Right lobe of liver (tissue), 6 donors: ENCODE results near the gene MYO9A. TPM values are rescaled to one million over a fixed set of nuclear protein-coding genes. Genes with fewer than 3 reads are reported as not detected.
"Not testable (repeated sequence)": the region's sequence is repeated elsewhere in the genome, so short reads cannot be mapped to it uniquely, and the experiment has no call there.

Source experiments
- ATAC-seq, 4 donors: fragments of 200-7000 bp; cut with Tn5 transposase; one replicate each; pipeline ENCODE4 v1.9.1; 2020; ENCODE audit warnings: mild to moderate bottlenecking in 4 of 4, moderate library complexity in 4 of 4
- DNase-seq, 3 donors: peaks; one replicate each; pipeline ENCODE4 v3.0.0-alpha.2; 2020
- H3K27ac ChIP-seq, 3 donors: fragments of 200-600 bp; one replicate each; pipeline ENCODE4 v1.8.0; 2022
- H3K27me3 ChIP-seq, 2 donors: fragments of 200-600 bp; one replicate each; pipeline ENCODE4 v1.8.0; 2022
- H3K36me3 ChIP-seq, 4 donors: fragments of 200-600 bp; sonication (generic) in 1 of 4; one replicate each; pipeline versions ENCODE4 v1.5.1 to v1.8.0; 2017 to 2022; ENCODE audit warnings: control low read depth in 1 of 4
- H3K4me1 ChIP-seq, 4 donors: fragments of 200-600 bp; sonication (generic) in 1 of 4; one replicate each; pipeline versions ENCODE4 v1.5.1 to v1.8.0; 2017 to 2022; ENCODE audit warnings: control low read depth in 1 of 4
- H3K4me3 ChIP-seq, 3 donors: fragments of 200-600 bp; one replicate each; pipeline ENCODE4 v1.8.0; 2022
- H3K9me3 ChIP-seq, 4 donors: fragments of 200-600 bp; sonication (generic) in 1 of 4; one replicate each; pipeline versions ENCODE4 v1.5.1 to v1.8.0; 2017 to 2022; ENCODE audit warnings: control low read depth in 1 of 4
- POLR2A ChIP-seq: fragments of 450-650 bp; IDR thresholded peaks from one replicate; pipeline ENCODE4 v1.6.1; 2017; ENCODE audit warnings: antibody characterized with exemption, mild to moderate bottlenecking
- WGBS: methylation state at CpG from one replicate; pipeline ENCODE4 v1.1.6; 2018; ENCODE audit warnings: low coverage, low lambda C conversion rate; ENCODE audit not compliant: insufficient coverage; ENCODE audit errors: missing lambda C conversion rate; 5-methylcytosine and 5-hydroxymethylcytosine counted together
- intact Hi-C, 2 donors: fragments of 100-400 bp; cut with DNase I; formaldehyde crosslinking; loops; one replicate each; pipeline versions ENCODE4 v1.11.2 to v1.14.1; 2022
- total RNA-seq, 6 experiments: library from RNA; depleted of rRNA in 2 of 6; stranded (reverse); fragments of >200 nt in 2 of 6; fragmentation: NEBNext Ultra II Directional in 3 of 6; extraction: Animal tissue kit (Norgen Biotek cat#: 25700) in 3 of 6; gene quantifications; one replicate each; pipeline versions ENCODE4 v1.1.0 to v1.2.4, GENCODE V29; 2016 to 2023
- TF ChIP-seq, protein P1 (sequence below), 4 donors: fragments of 200-600 bp in 3 of 4; fragments of 450-650 bp in 1 of 4; IDR thresholded peaks; one replicate each; pipeline versions ENCODE4 v1.5.1 to v1.8.0; 2016 to 2022; ENCODE audit warnings: antibody characterized with exemption in 4 of 4, mild to moderate bottlenecking in 2 of 4
- donor health status: DM: no; HTN: yes; CAD: no.
- donor health status: DM: no; HTN: no; CAD: no.
- donor health status: DM: no; HTN: no; CAD: no.
- donor health status: DM: no; HTN: yes; CAD: no.
- donor health status: DM: no; HTN: yes; CAD: no.

Gene MYO9A
- total RNA-seq, 6 experiments from 2014 or later, result 5.6 to 10.4 (median 8.5) TPM

DNA sequence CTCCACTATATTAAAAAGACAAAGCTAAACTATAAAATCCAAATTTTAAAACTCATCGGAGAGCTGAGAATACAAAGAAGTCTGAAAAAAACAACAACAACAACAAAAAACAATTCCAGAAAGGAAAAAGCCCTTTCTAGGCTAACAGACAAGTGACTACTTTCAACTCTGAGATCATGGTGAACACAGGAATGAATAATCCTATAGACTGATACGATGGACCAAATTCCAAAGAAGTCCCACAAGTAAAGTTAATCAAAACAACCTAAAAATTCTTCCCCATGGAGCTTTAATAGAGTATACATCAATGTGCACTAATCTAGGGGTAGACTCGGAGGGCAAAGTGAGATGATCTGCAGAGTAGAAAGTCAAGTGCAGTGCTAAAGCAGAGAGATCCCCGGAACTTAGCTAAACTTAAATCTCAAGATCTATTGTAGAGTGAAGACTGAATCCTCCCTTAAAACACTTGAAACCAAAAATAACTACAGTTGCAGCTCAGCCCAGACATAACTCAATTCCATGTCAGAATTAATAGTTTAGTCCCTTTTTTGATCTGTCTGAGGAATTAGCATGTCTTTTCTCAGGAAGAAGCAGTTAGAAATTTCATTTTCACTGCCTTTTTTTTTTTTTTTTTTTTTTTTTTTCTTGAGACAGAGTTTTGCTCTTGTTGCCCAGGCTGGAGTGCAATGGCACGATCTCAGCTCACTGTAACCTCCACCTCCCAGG is 43.5 kb downstream of the MYO9A start:
- 86% methylated on average over 5 of the region's 5 CpGs for WGBS
- no peaks in the 10 kb centered on the region for H3K27me3 ChIP-seq
- no peak for TF ChIP-seq POLR2A
- TF ChIP-seq, protein P1, sequence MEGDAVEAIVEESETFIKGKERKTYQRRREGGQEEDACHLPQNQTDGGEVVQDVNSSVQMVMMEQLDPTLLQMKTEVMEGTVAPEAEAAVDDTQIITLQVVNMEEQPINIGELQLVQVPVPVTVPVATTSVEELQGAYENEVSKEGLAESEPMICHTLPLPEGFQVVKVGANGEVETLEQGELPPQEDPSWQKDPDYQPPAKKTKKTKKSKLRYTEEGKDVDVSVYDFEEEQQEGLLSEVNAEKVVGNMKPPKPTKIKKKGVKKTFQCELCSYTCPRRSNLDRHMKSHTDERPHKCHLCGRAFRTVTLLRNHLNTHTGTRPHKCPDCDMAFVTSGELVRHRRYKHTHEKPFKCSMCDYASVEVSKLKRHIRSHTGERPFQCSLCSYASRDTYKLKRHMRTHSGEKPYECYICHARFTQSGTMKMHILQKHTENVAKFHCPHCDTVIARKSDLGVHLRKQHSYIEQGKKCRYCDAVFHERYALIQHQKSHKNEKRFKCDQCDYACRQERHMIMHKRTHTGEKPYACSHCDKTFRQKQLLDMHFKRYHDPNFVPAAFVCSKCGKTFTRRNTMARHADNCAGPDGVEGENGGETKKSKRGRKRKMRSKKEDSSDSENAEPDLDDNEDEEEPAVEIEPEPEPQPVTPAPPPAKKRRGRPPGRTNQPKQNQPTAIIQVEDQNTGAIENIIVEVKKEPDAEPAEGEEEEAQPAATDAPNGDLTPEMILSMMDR (IDR thresholded peaks at IDR 0.05), result no peak
- ATAC-seq (no peak), DNase-seq (no peak)
- no peak overlapping the region for H3K4me3 ChIP-seq
- no peak overlapping the region for H3K27ac ChIP-seq
- H3K4me1 ChIP-seq, result no peaks in the 10 kb centered on the region
- no peaks in the 10 kb centered on the region for H3K9me3 ChIP-seq
- intact Hi-C loops, result no loop called here
- H3K36me3 ChIP-seq, result no peaks in the 10 kb centered on the region

DNA sequence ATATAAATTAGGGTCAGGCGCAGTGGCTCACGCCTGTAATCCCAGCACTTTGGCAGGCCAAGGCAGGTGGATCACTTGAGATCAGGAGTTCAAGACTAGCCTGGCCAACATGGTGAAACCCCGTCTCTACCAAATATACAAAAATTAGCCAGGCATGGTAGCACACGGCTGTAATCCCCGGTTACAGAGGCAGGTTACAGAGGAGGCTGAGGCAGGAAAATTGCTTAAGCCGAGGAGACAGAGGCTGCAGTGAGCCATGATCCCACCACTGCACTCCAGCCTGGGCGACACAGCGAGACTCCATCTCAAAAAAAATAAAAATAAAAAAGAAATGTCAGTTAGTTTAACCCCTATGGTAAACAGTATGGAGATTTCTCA is 46.5 kb downstream of the MYO9A start:
- H3K9me3 ChIP-seq, DNase-seq, ATAC-seq, intact Hi-C loops, H3K27ac ChIP-seq, H3K36me3 ChIP-seq, H3K27me3 ChIP-seq, H3K4me3 ChIP-seq, H3K4me1 ChIP-seq: not testable (repeated sequence)
- WGBS, result 87% methylated on average over 5 of the region's 8 CpGs

DNA sequence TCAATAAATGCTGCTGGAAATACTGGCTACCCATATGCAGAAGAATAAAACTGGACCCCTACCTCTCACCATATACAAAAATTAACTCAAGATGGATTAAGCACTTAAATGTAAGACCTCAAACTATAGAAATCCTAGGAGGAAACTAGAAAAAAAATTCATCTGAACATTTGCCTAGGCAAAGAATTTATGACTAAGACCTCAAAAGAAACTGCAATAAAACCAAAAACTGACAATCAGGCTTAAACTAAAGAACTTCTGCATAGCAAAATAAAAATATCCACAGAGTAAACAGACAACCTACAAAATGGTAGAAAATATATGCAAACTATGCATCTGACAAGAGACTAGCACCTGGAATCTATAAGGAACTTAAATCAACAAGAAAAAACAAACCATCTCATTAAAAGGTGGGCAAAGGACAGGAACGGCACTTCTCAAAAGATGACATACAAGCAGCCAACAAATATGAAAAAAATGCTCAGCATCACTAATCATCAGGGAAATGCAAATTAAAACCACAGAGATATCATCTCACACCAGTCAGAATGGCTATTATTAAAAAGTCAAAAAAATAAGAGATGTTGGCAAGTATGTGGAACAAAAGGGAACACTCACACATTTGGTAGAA is 47.0 kb downstream of the MYO9A start:
- ATAC-seq (no peak), DNase-seq (no peak)
- no peaks in the 10 kb centered on the region for H3K27me3 ChIP-seq
- no peaks in the 10 kb centered on the region for H3K9me3 ChIP-seq
- H3K4me3 ChIP-seq, result no peak overlapping the region
- no peak overlapping the region for H3K27ac ChIP-seq
- no peak for TF ChIP-seq POLR2A
- TF ChIP-seq, protein P1 (IDR thresholded peaks at IDR 0.05), result no peak
- 88% methylated on average over 1 of the region's 1 CpG for WGBS
- H3K4me1 ChIP-seq, result no peaks in the 10 kb centered on the region
- intact Hi-C loops, result no loop called here
- no peaks in the 10 kb centered on the region for H3K36me3 ChIP-seq

DNA sequence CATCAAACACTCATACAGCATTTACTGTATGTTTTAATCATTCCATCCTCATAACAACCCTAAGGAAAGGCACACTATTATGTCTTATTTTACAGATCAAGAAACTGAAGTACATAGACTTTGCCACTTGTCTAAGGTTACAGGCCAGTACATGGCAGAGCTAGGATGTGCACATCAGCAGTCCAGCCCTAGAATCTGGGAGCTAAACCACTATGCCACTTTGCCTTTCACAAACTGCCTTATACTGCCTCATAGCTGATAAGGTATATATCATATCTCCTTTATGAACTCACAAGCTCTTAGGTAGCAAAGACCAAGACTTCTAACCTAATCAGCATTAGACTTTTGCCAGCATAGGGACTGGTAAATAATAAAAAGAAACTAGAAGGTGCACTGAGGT is 49.1 kb downstream of the MYO9A start:
- no peak for ATAC-seq
- intact Hi-C loops, result no loop called here
- no peak for TF ChIP-seq POLR2A
- Histone ChIP-seq H3K9me3 (no peaks in the 10 kb centered on the region), H3K4me3 (no peak overlapping the region), H3K36me3 (no peaks in the 10 kb centered on the region), H3K27me3 (no peaks in the 10 kb centered on the region), H3K27ac (no peak overlapping the region), H3K4me1 (no peaks in the 10 kb centered on the region)
- no peak for DNase-seq

DNA sequence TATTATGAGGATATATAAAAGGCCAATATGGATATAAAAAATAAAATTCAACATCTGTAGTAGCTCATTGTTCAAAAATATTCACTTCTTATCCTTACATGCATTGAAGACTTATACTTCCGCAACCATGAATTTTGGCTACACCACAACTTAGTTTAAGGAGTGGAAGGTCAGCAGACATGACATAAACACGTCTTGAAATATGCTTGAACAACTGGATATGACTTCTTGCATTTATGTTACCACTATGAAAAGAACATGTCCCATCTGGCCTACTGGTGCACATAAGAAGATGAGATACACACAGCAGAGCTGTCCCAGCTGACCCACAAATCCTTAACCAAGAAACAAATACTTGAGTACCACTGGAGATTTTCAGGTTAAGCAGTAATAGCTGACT is 52.1 kb downstream of the MYO9A start:
- TF ChIP-seq, protein P1 (IDR thresholded peaks at IDR 0.05), result no peak
- TF ChIP-seq POLR2A, result no peak
- ATAC-seq (no peak), DNase-seq (no peak)
- Histone ChIP-seq H3K36me3 (no peaks in the 10 kb centered on the region), H3K9me3 (no peaks in the 10 kb centered on the region), H3K27me3 (no peaks in the 10 kb centered on the region), H3K4me1 (no peaks in the 10 kb centered on the region), H3K27ac (no peak overlapping the region), H3K4me3 (no peak overlapping the region)
- 90% methylated on average over 2 of the region's 2 CpGs for WGBS
- intact Hi-C loops, result no loop called here
